C4-2B (cell line): ENCODE measurements around the gene AK5.

Experiments used
- CTCF ChIP-seq: fragments of 450-650 bp; conservative IDR thresholded peaks from 2 replicates; pipeline ENCODE4 v1.5.1; 2017; ENCODE audit warnings: mild to moderate bottlenecking
- ZFX ChIP-seq: fragments of 450-650 bp; IDR thresholded peaks from 2 replicates; pipeline ENCODE4 v1.6.1; 2017

GRCh38 chr1:77288275-77288674 lies 6.5 kb downstream of the AK5 start:
- TF ChIP-seq CTCF (no peak), ZFX (no peak)
